GM19043 (cell line): ENCODE results near the gene ANKRD6.
A peak's percentile ranks its signal among the peaks of the same experiment; 100 is the strongest.
"Not testable (repeated sequence)": the region's sequence is repeated elsewhere in the genome, so short reads cannot be mapped to it uniquely, and the experiment has no call there.

Source experiments
- ATAC-seq: cut with Tn5 transposase; IDR thresholded peaks from one replicate; pipeline ENCODE4 v1.9.1; 2021; ENCODE audit warnings: low read depth; ENCODE audit not compliant: unreplicated experiment

ANKRD6 gene

GRCh38 chr6:89432875-89433251 lies at the start of gene ANKRD6:
ANKRD6 (plus strand) TSS chr6:89433152; CDS start chr6:89566977, 133,825 bp downstream.
- ATAC-seq, result peak; percentile 84

DNA sequence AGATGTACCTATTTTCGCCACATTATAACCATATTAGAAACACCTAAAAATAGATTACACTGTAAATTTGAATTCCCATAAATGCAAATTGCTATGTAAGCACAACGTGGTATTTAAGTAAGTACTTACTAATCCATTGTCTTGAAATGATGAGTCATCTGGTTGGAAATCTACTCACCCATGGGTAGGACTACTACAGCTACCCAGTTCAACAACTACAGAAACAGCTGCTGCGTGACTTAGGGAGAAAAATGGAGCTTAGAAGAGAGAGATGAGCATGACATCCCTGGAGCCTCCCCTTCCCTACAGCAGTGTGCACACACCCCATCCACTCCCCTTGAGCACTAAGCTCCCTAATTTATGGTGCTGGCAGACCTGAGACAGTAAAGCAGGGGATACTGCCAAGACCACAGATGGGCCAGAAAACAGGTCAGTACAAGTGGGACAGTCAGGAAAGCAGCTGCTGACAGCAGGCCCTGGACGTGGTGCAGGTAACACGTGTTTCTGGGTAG lies 47.7 kb upstream of the ANKRD6 start:
- peak; percentile 46 for ATAC-seq

GRCh38 chr6:89385846-89386245 lies 47.1 kb upstream of the ANKRD6 start:
- no peak for ATAC-seq

GRCh38 chr6:89386917-89387491 lies 45.9 kb upstream of the ANKRD6 start:
- peak; percentile 17 for ATAC-seq

GRCh38 chr6:89387516-89388201 lies 45.3 kb upstream of the ANKRD6 start:
- peak; percentile 90 for ATAC-seq

GRCh38 chr6:89388846-89389245 lies 44.1 kb upstream of the ANKRD6 start:
- no peak for ATAC-seq

DNA sequence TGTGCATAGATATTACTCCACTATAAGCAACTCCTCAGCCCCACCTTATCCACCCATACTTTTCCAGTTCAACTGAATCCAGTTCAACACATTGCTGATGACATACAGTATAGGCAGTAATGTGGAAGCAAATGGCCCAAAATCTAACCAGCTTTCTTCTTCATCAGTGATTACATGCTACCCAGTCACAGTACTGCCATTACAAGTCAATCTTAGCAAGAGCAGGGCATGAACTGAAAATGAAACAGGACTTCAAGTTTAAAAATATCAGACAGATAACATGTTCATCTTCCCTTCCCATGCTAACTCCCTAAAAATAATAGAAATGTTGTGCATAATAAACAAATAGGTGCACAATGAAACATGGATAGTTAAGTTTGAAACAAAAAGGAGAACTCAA lies 40.1 kb upstream of the ANKRD6 start:
- ATAC-seq, result no peak

DNA sequence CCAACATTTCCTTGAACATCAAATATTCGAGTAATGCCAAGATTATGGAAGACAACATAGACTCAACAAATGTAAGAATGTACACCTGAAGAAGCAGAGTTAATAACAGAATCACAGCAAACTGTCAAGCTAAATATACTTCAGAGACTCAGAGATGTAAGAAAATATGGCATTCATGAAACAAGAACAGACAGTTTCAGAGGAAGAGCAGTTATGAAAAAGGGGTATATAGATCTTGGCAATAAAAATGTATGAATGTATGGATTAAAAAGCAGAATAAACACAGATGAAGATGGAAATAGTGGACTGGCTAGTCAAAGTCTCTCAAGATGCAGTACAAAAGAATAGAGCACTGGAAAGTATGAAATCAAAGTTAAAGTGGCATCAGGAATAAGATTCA lies 39.3 kb upstream of the ANKRD6 start:
- ATAC-seq, result no peak

- not testable (repeated sequence) for ATAC-seq
Observed at GRCh38 chr6:89397884-89398283, 35.1 kb upstream of the ANKRD6 start.

DNA sequence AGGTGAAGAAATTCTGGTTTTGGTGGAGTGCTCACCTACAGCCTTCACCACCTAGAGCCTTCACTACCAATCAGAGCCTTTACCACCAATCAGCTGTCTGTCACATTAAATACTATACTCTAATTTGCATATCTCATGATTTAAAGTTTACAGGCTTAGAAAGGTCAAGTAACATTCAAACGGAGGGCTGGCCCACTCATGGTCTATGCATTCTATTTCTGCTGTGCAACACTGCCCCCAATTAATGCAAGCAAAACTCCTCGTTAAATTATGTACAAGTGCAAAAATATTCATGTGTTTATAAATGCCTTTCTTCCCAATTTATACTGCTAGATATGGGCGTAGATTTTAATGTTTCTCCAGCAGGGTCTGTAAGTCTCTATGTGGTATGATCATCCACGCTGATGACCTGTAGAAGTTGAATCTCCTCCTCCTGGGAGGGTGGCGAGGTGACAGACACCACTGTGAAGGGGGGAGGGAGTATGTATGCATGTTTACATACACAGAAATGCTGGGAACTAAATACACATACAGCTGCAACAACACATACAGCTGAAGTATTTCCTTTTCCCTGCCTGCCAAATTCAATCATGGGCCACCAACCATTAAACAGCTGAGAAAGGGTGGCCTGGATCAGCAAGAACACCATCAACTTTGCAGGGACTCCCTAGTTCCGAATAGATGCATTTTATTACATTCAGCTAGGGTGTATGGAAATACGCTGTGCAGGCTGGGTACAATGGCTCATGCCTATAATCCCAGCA lies 34.0 kb upstream of the ANKRD6 start:
- no peak for ATAC-seq

GRCh38 chr6:89400050-89400449 lies 32.9 kb upstream of the ANKRD6 start:
- ATAC-seq, result no peak

DNA sequence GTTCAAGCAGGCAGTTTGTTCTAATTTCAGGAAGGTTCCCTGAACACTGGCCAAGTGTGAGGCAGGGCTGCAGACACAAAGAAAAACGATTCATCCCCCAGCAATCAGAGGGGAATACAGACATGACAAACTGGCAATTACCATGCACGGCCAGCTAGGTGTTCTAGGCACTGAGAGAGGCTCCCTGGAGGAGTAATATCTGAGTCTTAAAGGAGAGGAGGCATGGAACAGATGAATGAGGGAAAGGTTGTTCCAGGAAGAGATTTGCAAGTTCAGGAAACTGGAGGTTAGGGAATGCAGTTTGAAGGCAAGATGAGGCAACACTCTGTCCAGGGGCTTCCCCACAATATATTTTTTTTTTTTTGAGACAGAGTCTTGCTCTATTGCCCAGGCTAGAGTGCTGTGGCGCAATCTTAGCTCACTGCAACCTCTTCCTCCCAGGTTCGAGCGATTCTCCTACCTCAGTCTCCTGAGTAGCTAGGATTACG lies 32.0 kb upstream of the ANKRD6 start:
- no peak for ATAC-seq

DNA sequence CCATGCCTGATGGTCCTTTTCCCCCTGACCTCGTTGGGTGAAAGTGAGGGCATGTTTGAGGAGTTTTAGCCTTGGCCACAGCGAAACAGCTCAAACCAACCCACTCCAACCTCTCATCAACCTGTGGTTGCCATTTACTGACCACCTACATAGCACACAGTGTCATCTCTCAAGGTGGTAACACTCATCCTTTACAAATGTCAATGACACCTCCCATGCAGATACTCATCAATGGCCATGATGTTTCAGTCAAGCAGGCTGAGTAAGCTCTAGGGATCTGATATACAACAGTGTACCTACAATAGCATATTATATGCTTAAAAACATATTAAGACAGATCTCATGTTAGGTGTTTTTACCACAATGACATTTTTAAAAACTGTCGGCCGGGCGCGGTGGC lies 30.2 kb upstream of the ANKRD6 start:
- ATAC-seq, result no peak

- ATAC-seq, result no peak
Observed at GRCh38 chr6:89404512-89404911, 28.4 kb upstream of the ANKRD6 start.

DNA sequence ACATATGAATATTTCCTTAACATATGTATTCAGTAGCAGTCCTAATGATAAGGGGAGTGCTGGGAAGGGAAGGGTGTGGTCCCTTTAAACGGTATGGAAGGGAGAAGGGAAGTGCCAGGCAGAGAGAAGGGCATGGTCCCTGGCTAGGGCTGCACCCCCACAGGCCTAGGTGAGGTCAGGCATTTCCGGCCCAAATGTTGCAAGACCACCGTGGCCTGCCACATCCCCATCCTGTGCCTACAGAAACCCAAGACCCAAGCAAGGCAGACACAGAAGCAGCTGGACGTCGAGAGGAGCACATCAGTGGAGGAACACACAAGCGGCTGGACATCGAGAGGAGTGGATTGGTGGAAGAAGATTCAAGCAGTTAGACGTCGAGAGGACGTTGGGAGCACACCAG lies 26.8 kb upstream of the ANKRD6 start:
- no peak for ATAC-seq

GRCh38 chr6:89409461-89410035 lies 23.4 kb upstream of the ANKRD6 start:
- no peak for ATAC-seq

DNA sequence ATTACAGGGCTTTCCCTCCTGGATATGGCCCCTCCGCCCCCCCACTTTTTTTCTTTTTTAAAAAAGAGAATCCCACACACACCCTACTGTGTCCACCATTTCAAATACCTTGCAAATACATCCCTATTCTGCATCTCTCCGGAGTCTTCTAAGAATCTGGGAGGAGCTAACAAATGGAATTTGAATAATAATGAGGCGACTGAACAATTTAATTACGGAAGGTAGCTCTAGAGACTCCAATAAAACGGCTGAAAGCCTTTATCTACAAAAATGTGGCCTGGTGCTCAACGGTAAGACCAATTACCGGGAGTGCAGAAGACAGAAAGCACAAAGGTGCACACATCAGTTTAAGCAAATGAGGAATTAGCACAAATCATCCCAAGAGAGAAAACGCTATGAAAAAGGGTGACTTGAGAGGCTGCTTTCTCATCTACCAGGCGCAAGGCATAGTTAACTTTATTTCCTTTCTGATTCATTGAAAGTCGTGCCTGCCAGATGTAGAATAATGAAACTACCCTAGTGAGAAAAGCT lies 22.7 kb upstream of the ANKRD6 start:
- no peak for ATAC-seq

- no peak for ATAC-seq
Observed at GRCh38 chr6:89410788-89411144, 22.2 kb upstream of the ANKRD6 start.

DNA sequence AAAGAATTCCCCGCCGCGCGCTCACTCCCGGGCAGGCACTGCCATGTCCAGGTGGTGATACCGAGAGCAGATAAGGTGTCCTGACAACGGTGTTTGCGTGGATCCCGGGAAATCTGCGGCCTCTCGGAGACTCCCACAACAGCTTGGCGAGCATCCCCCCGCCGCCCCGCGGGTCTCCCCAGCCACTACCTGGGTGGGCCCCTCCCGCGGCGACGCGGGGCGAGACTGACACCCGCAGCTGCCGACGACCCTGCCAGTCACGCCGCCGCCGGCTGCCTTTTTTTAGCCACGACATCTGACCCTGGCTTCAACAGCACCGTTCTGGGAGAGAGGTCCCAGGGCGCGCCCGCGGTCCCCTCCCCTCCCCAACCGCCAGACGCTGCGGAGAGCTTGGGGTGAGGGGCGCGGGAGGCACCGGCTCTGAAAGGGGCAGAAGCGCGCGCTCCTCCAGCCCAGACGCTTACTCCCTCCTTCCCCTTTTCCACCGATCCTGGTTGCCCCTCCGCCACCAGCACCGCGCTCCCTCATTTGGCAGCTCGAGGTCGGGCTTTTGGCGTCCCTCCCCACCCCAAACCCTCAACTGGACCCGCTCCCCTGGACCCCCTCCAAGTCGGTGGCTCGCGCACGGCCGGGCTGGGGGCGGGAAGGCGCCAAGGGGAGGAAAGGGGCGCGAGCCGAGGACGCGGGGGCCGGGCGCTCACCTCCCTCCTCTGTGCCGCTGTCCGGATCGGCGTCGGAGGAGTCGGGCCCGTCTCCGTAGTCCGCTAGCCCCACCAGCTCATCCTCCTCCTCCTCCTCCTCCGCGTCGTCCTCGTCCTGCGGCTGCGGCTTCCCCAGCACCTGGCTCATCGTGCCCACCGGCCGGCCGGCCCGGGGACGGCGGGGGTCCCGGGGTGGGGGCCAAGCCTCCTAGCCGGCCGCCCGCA lies 21.5 kb upstream of the ANKRD6 start:
- ATAC-seq, result peak; percentile 32
